DND-41 (cell line): ENCODE measurements around the gene ENTR1.

Experiments used
- CTCF ChIP-seq: IDR thresholded peaks from 2 replicates; pipeline ENCODE4 v1.5.1; 2012; ENCODE audit warnings: borderline replicate concordance, low read length, moderate library complexity, mild to moderate bottlenecking; ENCODE audit not compliant: poor library complexity, severe bottlenecking; ENCODE audit errors: extremely low read depth
- EZH2 ChIP-seq: IDR thresholded peaks from 3 replicates; pipeline ENCODE4 v1.6.1; 2012; ENCODE audit warnings: borderline replicate concordance, low read depth, mild to moderate bottlenecking, moderate library complexity, low read length, inconsistent platforms; ENCODE audit not compliant: severe bottlenecking

GRCh38 chr9:136429075-136429628 is 18.7 kb upstream of the ENTR1 start:
- TF ChIP-seq CTCF (no peak), EZH2 (no peak)
